Endothelial cell of umbilical vein (primary cell): Measurements from ENCODE around the gene AGT. TPM values are rescaled to one million over a fixed set of nuclear protein-coding genes. Genes with fewer than 3 reads are reported as not detected.

Source experiments
- BruUV-seq: library from RNA; stranded (reverse); fragments of 400-500 nt; replicated peaks from 2 replicates; lab custom pipeline; 2021; lab: Mats Ljungman, UMichigan
- CTCF ChIA-PET: fragments of 300-600, 350-600 bp; sonication (Branson Sonifier 250); formaldehyde crosslinking; loops from one replicate; lab custom pipeline; 2021; ENCODE audit warnings: antibody characterized with exemption, inconsistent platforms; lab: Charles Lee
- POLR2A ChIA-PET: fragments of 300-600, 350-600 bp; sonication (Branson Sonifier 250); formaldehyde crosslinking; loops from one replicate; lab custom pipeline; 2021; ENCODE audit warnings: antibody characterized with exemption, inconsistent platforms; lab: Charles Lee
- DNase-seq: peaks from one replicate; pipeline ENCODE4 v3.0.0-alpha.2; 2011; ENCODE audit warnings: low read depth, low spot score
- FAIRE-seq: peaks from 2 replicates; lab custom pipeline; 2011; peaks lifted over from hg19 to GRCh38; lab: Jason Lieb, UNC
- H2AFZ ChIP-seq: 2 replicates; pipeline ENCODE4 v1.6.0; 2012; ENCODE audit warnings: low read depth, low read length, control low read depth, inconsistent platforms
- H3K27ac ChIP-seq: 2 replicates; pipeline ENCODE4 v1.5.1; 2011; ENCODE audit warnings: low read depth, mild to moderate bottlenecking, control low read depth, low read length, moderate library complexity; ENCODE audit not compliant: insufficient read depth
- H3K27me3 ChIP-seq, 2 experiments: 2 replicates each; pipeline versions ENCODE4 v1.6.0 to v1.6.1; 2011; ENCODE audit warnings: low read length in 2 of 2, mixed read lengths in 1 of 2; ENCODE audit not compliant: control insufficient read depth in 2 of 2, insufficient read depth in 2 of 2
- H3K36me3 ChIP-seq, 2 experiments: 2 replicates in 1 of 2; 3 replicates in 1 of 2; pipeline ENCODE4 v1.5.1; 2011; ENCODE audit warnings: low read length in 2 of 2, mild to moderate bottlenecking in 1 of 2, moderate library complexity in 1 of 2; ENCODE audit not compliant: control insufficient read depth in 2 of 2, insufficient read depth in 2 of 2; ENCODE audit errors: extremely low read depth in 1 of 2
- H3K4me1 ChIP-seq: 3 replicates; pipeline ENCODE4 v1.5.1; 2011; ENCODE audit warnings: mild to moderate bottlenecking, low read length; ENCODE audit not compliant: control insufficient read depth, insufficient read depth; ENCODE audit errors: extremely low read depth
- H3K4me2 ChIP-seq: 2 replicates; pipeline ENCODE4 v1.6.1; 2011; ENCODE audit warnings: low read length, control low read depth, mixed read lengths; ENCODE audit not compliant: insufficient read depth
- H3K4me3 ChIP-seq, 3 experiments: fragments of 200-600 bp in 1 of 3; sonication (generic), shearing (Covaris generic) in 1 of 3; replicated peaks in 1 of 3; 2 replicates each; pipeline ENCODE4 v1.5.1; 2011 to 2016; ENCODE audit warnings: control low read depth in 3 of 3, low read length in 3 of 3, mild to moderate bottlenecking in 2 of 3, inconsistent platforms in 1 of 3, low read depth in 1 of 3, moderate library complexity in 1 of 3; ENCODE audit not compliant: insufficient read depth in 1 of 3
- H3K79me2 ChIP-seq: 2 replicates; pipeline ENCODE4 v1.6.0; 2012; ENCODE audit warnings: low read length, inconsistent platforms; ENCODE audit not compliant: control insufficient read depth, insufficient read depth
- H3K9ac ChIP-seq: replicated peaks from 2 replicates; pipeline ENCODE3; 2011; ENCODE audit warnings: low read length, control low read depth; ENCODE audit not compliant: insufficient read depth; ENCODE audit errors: extremely low read depth
- H3K9me1 ChIP-seq: replicated peaks from 3 replicates; pipeline ENCODE4 v1.6.0; 2011; ENCODE audit warnings: mild to moderate bottlenecking, low read length; ENCODE audit not compliant: control insufficient read depth, insufficient read depth; ENCODE audit errors: extremely low read depth
- H3K9me3 ChIP-seq: replicated peaks from 2 replicates; pipeline ENCODE4 v1.5.1; 2012; ENCODE audit warnings: low read length, inconsistent platforms; ENCODE audit not compliant: control insufficient read depth, insufficient read depth
- H4K20me1 ChIP-seq: replicated peaks from 2 replicates; pipeline ENCODE3; 2011; ENCODE audit warnings: mild to moderate bottlenecking, low read length; ENCODE audit not compliant: control insufficient read depth, insufficient read depth; ENCODE audit errors: extremely low read depth
- CTCF ChIP-seq, 2 donors: IDR thresholded peaks; 1 replicate in 1 of 2; 2 replicates in 1 of 2; pipeline ENCODE4 v1.5.1; 2011; ENCODE audit warnings: low read length in 2 of 2, mild to moderate bottlenecking in 2 of 2, moderate library complexity in 2 of 2, control low read depth in 1 of 2, inconsistent platforms in 1 of 2, low read depth in 1 of 2; ENCODE audit not compliant: insufficient read depth in 1 of 2; ENCODE audit errors: extremely low read depth in 1 of 2
- EZH2 ChIP-seq: IDR thresholded peaks from 2 replicates; pipeline ENCODE4 v1.6.1; 2012; ENCODE audit warnings: borderline replicate concordance, low read depth, mild to moderate bottlenecking, moderate library complexity, low read length, inconsistent platforms; ENCODE audit not compliant: severe bottlenecking
- FOS ChIP-seq: IDR thresholded peaks from 2 replicates; pipeline ENCODE4 v1.6.1; 2011; ENCODE audit warnings: mild to moderate bottlenecking, low read length, moderate library complexity, borderline replicate concordance; ENCODE audit not compliant: insufficient read depth
- GATA2 ChIP-seq: IDR thresholded peaks from 2 replicates; pipeline ENCODE4 v1.7.0; 2011; ENCODE audit warnings: low read depth, mild to moderate bottlenecking, moderate library complexity, mixed read lengths, low read length; ENCODE audit not compliant: insufficient read length, insufficient read depth
- JUN ChIP-seq: IDR thresholded peaks from 2 replicates; pipeline ENCODE4 v1.6.1; 2011; ENCODE audit warnings: borderline replicate concordance, low read depth; ENCODE audit not compliant: insufficient read length, insufficient read depth
- MAX ChIP-seq: IDR thresholded peaks from 2 replicates; pipeline ENCODE4 v1.6.1; 2011; ENCODE audit not compliant: insufficient read depth, insufficient read length
- MYC ChIP-seq: IDR thresholded peaks from one replicate; pipeline ENCODE4 v1.6.1; 2011; ENCODE audit warnings: mild to moderate bottlenecking, low read depth, low read length
- POLR2A ChIP-seq: IDR thresholded peaks from 2 replicates; pipeline ENCODE4 v1.6.1; 2012; ENCODE audit warnings: low read depth, mild to moderate bottlenecking, control low read depth, low read length
- POLR2AphosphoS5 ChIP-seq: IDR thresholded peaks from 2 replicates; pipeline ENCODE4 v1.6.1; 2012; ENCODE audit warnings: low read depth, mild to moderate bottlenecking, control low read depth, low read length, moderate library complexity; ENCODE audit not compliant: insufficient read depth
- dilution Hi-C: fragments of 300-500 bp; cut with MboI; formaldehyde crosslinking; loops from one replicate; pipeline ENCODE4 v1.15.0; 2019; ENCODE audit warnings: low sequenced_read_pairs; ENCODE audit not compliant: extremely low pct_ligation_motif_present
- intact Hi-C: fragments of 100-400 bp; cut with micrococcal nuclease; formaldehyde crosslinking; loops from one replicate; pipeline ENCODE4 v1.10.0; 2022
- polyA plus RNA-seq, 4 experiments: library from polyadenylated mRNA; depleted of rRNA in 3 of 4; stranded (reverse) in 3 of 4; unstranded in 1 of 4; fragments of >200 nt; gene quantifications; 2 replicates each; pipeline versions ENCODE4 v1.2.1 to v1.2.3, GENCODE V29; 2011 to 2012; ENCODE audit warnings: missing spikeins in 1 of 4
- total RNA-seq: library from RNA; stranded (reverse); gene quantifications from 2 replicates; pipeline ENCODE4 v1.2.3, GENCODE V29; 2021

AGT gene
- total and polyA plus RNA-seq, 2 donors (not counting 3 experiments of a cell fraction or from before 2014, with no cell fraction given): not detected

GRCh38 chr1:230682882-230683610 lies 30.9 kb downstream of the AGT start:
- Histone ChIP-seq H3K36me3 (peaks cover 3 to 13% of the 10 kb centered on the region in 2 experiments), H3K9me1 (no peaks in the 10 kb centered on the region), H3K9me3 (no peaks in the 10 kb centered on the region), H3K4me3 (no peak overlapping the region), H3K27me3 (no peaks in the 10 kb centered on the region), H3K27ac (no peak overlapping the region), H3K79me2 (no peaks in the 10 kb centered on the region), H3K9ac (no peak overlapping the region), H2AFZ (no peak overlapping the region), H4K20me1 (no peaks in the 10 kb centered on the region), H3K4me1 (peaks cover 4% of the 10 kb centered on the region), H3K4me2 (no peak overlapping the region)
- intact Hi-C loops (no loop called here), dilution Hi-C loops (no loop called here)
- ChIA-PET CTCF (interaction anchor here (0.9 to 1.2 kb wide), 2 partner anchors 13 to 41 kb away, joined by 3 to 4 read pairs; no protein-coding TSS in a partner anchor), POLR2A (no interaction called here)
- DNase-seq (no peak), FAIRE-seq (no peak)
- TF ChIP-seq MYC (no peak), POLR2AphosphoS5 (no peak), CTCF (IDR thresholded peaks at IDR 0.05; ENCODE audit: extremely low read depth in 1 of 2, insufficient read depth in 1 of 2, low read depth in 1 of 2, low read length in 2 of 2) (no peak), EZH2 (no peak), GATA2 (no peak), POLR2A (no peak), JUN (no peak), MAX (no peak), FOS (no peak)
- no TSS peak for BruUV-seq
